Pancreas (tissue), 10 donors: Measurements from ENCODE around the gene TCF3. TPM values are rescaled to one million over a fixed set of nuclear protein-coding genes. Genes with fewer than 3 reads are reported as not detected.
A peak's percentile ranks its signal among the peaks of the same experiment; 100 is the strongest.

Source experiments
- ATAC-seq, 4 donors: fragments of 200-7000 bp; cut with Tn5 transposase; one replicate each; pipeline versions ENCODE4 v1.8.0 to v1.9.1; 2020; ENCODE audit warnings: mild to moderate bottlenecking in 4 of 4, moderate library complexity in 4 of 4
- DNase-seq, 6 donors: peaks; one replicate each; pipeline ENCODE4 v3.0.0-alpha.2; 2020
- FAIRE-seq: peaks from 2 replicates; lab custom pipeline; 2012; peaks lifted over from hg19 to GRCh38; lab: Jason Lieb, UNC
- H3K27ac ChIP-seq, 4 donors: fragments of 200-600 bp; sonication (generic); 1 replicate in 3 of 4; 2 replicates in 1 of 4; pipeline versions ENCODE4 v1.5.0 to v1.8.0; 2020
- H3K27me3 ChIP-seq, 4 donors: fragments of 200-600 bp; one replicate each; pipeline ENCODE4 v1.8.0; 2021
- H3K36me3 ChIP-seq, 3 donors: fragments of 200-600 bp; sonication (generic) in 1 of 3; one replicate each; pipeline versions ENCODE4 v1.5.0 to v1.8.0; 2020 to 2021
- H3K4me1 ChIP-seq, 3 donors: fragments of 200-600 bp; one replicate each; pipeline ENCODE4 v1.8.0; 2021
- H3K4me3 ChIP-seq, 4 donors: fragments of 200-600 bp; sonication (generic) in 2 of 4; one replicate each; pipeline versions ENCODE4 v1.5.0 to v1.8.0; 2020 to 2021
- H3K9me3 ChIP-seq, 4 donors: fragments of 200-600 bp; one replicate each; pipeline ENCODE4 v1.8.0; 2021
- CTCF ChIP-seq, 4 donors: fragments of 200-600 bp; sonication (generic) in 3 of 4; IDR thresholded peaks; one replicate each; pipeline versions ENCODE4 v1.5.0 to v1.8.0; 2021; ENCODE audit warnings: antibody characterized with exemption in 4 of 4
- WGBS, 2 donors: extraction: QIAGEN DNeasy Blood & Tissue Kit; methylation state at CpG; one replicate each; pipeline ENCODE4 v1.1.7; 2013; 5-methylcytosine and 5-hydroxymethylcytosine counted together
- intact Hi-C, 3 donors: fragments of 100-400 bp; cut with DNase I; formaldehyde crosslinking; loops; one replicate each; pipeline versions ENCODE4 v1.11.1 to v1.14.2; 2022
- polyA plus RNA-seq, 2 donors: library from polyadenylated mRNA; stranded (reverse); fragments of 200-250 nt; gene quantifications; one replicate each; pipeline ENCODE4 v1.2.3, GENCODE V29; 2013
- total RNA-seq, 6 donors: library from RNA; stranded (reverse); fragmentation: NEBNext Ultra II Directional in 4 of 6; extraction: Animal tissue kit (Norgen Biotek cat#: 25700) in 4 of 6; gene quantifications; one replicate each; pipeline versions ENCODE4 v1.2.1 to v1.2.4, GENCODE V29; 2021 to 2023
- donor health status: healthy with polysubstance abuse.
- donor health status: DM: no; HTN: no; CAD: no; lungs with moderate emphysema.
- donor health status: DM: no; HTN: no; CAD: no.
- donor health status: control.
- donor health status: control.
- donor health status: Bipolar disorder and iron deficiency.
- donor health status: DM: yes; HTN: yes; CAD: no.
- donor health status: DM: no; HTN: no; CAD: no.
- donor health status: DM: no; HTN: no; CAD: no.
- donor health status: DM: yes; HTN: yes; CAD: no.

Gene TCF3
- total and polyA plus RNA-seq, 8 donors: 19.8 to 41.9 (median 26.7) TPM

- WGBS, 2 donors: 93 to 94% methylated on average over 32 of the region's 32 CpGs
- DNase-seq: peak in 2 of 6 donors; percentile 23 to 73
Measured at GRCh38 chr19:1626417-1627010, 25.9 kb downstream of the TCF3 start.

GRCh38 chr19:1624458-1624857 lies 28.0 kb downstream of the TCF3 start:
- H3K4me3 ChIP-seq: no peak overlapping the region
- intact Hi-C loops: no loop called here
- no peaks in the 10 kb centered on the region for H3K9me3 ChIP-seq
- peak in 3 of 4 donors; percentile 52 to 67 (median 64) for ATAC-seq
- FAIRE-seq: no peak
- no peak overlapping the region for H3K27ac ChIP-seq
- H3K27me3 ChIP-seq: no peaks in the 10 kb centered on the region
- peak in 1 of 6 donors; percentile 34 for DNase-seq
- no peaks in the 10 kb centered on the region for H3K36me3 ChIP-seq
- WGBS, 2 donors: 77 to 88% methylated on average over 23 of the region's 23 CpGs
- H3K4me1 ChIP-seq: no peaks in the 10 kb centered on the region
- TF ChIP-seq CTCF (IDR thresholded peaks at IDR 0.05): peak in 3 of 4 donors; percentile 16 to 34 (median 30)

More at GRCh38 chr19:1626417-1627010, 25.9 kb downstream of the TCF3 start:
- intact Hi-C loops: no loop called here
- Histone ChIP-seq H3K4me3 (no peak overlapping the region), H3K4me1 (no peaks in the 10 kb centered on the region), H3K9me3 (no peaks in the 10 kb centered on the region), H3K27me3 (no peaks in the 10 kb centered on the region), H3K27ac (no peak overlapping the region), H3K36me3 (no peaks in the 10 kb centered on the region)
- no peak for FAIRE-seq
- TF ChIP-seq CTCF (IDR thresholded peaks at IDR 0.05): no peak
- ATAC-seq: no peak

- no peak for ATAC-seq
- Histone ChIP-seq H3K27ac (no peak overlapping the region), H3K27me3 (no peaks in the 10 kb centered on the region), H3K4me3 (no peak overlapping the region), H3K4me1 (no peaks in the 10 kb centered on the region), H3K36me3 (no peaks in the 10 kb centered on the region), H3K9me3 (no peaks in the 10 kb centered on the region)
- WGBS, 2 donors: 92% methylated on average over 5 of the region's 5 CpGs
- TF ChIP-seq CTCF (IDR thresholded peaks at IDR 0.05): no peak
- no peak for FAIRE-seq
- intact Hi-C loops: no loop called here
- no peak for DNase-seq
Measured at GRCh38 chr19:1622541-1622940, 29.9 kb downstream of the TCF3 start.

GRCh38 chr19:1622007-1622406 lies 30.4 kb downstream of the TCF3 start:
- WGBS, 2 donors: 93 to 96% methylated on average over 18 to 23 of the region's 23 CpGs
- no peak for FAIRE-seq
- ATAC-seq: no peak
- intact Hi-C loops: no loop called here
- H3K4me1 ChIP-seq: no peaks in the 10 kb centered on the region
- no peaks in the 10 kb centered on the region for H3K27me3 ChIP-seq
- H3K36me3 ChIP-seq: no peaks in the 10 kb centered on the region
- DNase-seq: peak in 2 of 6 donors; percentile 30 to 73
- no peak overlapping the region for H3K27ac ChIP-seq
- no peak for TF ChIP-seq CTCF (IDR thresholded peaks at IDR 0.05)
- H3K9me3 ChIP-seq: no peaks in the 10 kb centered on the region
- H3K4me3 ChIP-seq: no peak overlapping the region

GRCh38 chr19:1621574-1621973 lies 30.8 kb downstream of the TCF3 start:
- Histone ChIP-seq H3K4me1 (no peaks in the 10 kb centered on the region), H3K27me3 (no peaks in the 10 kb centered on the region), H3K27ac (no peak overlapping the region), H3K4me3 (no peak overlapping the region), H3K36me3 (no peaks in the 10 kb centered on the region), H3K9me3 (no peaks in the 10 kb centered on the region)
- ATAC-seq: no peak
- FAIRE-seq: no peak
- intact Hi-C loops: no loop called here
- 93 to 96% methylated on average over 21 to 23 of the region's 23 CpGs for WGBS, 2 donors
- peak in 2 of 6 donors; percentile 22 to 60 for DNase-seq
- TF ChIP-seq CTCF (IDR thresholded peaks at IDR 0.05): no peak
